Tibial artery (tissue), 4 donors: ENCODE measurements around the gene LRCOL1.
A peak's percentile ranks its signal among the peaks of the same experiment; 100 is the strongest.
"Not testable (repeated sequence)": the region's sequence is repeated elsewhere in the genome, so short reads cannot be mapped to it uniquely, and the experiment has no call there.

Experiments used
- DNase-seq, 2 donors: peaks; one replicate each; pipeline ENCODE4 v3.0.0-alpha.2; 2019
- H3K27ac ChIP-seq, 2 donors: fragments of 200-600 bp; sonication (generic) in 1 of 2; 1 replicate in 1 of 2; 2 replicates in 1 of 2; pipeline ENCODE4 v1.5.1; 2018 to 2019; ENCODE audit warnings: mild to moderate bottlenecking in 1 of 2
- H3K27me3 ChIP-seq, 2 donors: fragments of 200-600 bp; sonication (generic) in 1 of 2; one replicate each; pipeline versions ENCODE4 v1.5.1 to v1.6.0; 2016 to 2019
- H3K36me3 ChIP-seq, 3 donors: fragments of 200-600 bp; sonication (generic) in 2 of 3; one replicate each; pipeline ENCODE4 v1.5.1; 2016 to 2019; ENCODE audit warnings: mild to moderate bottlenecking in 2 of 3
- H3K4me1 ChIP-seq, 4 donors: fragments of 200-600 bp; sonication (generic) in 2 of 4; 1 replicate in 3 of 4; 2 replicates in 1 of 4; pipeline ENCODE4 v1.5.1; 2016 to 2019
- H3K4me3 ChIP-seq, 2 donors: fragments of 200-600 bp; sonication (generic) in 1 of 2; 1 replicate in 1 of 2; 2 replicates in 1 of 2; pipeline ENCODE4 v1.5.1; 2018 to 2019; ENCODE audit warnings: mild to moderate bottlenecking in 2 of 2
- H3K9me3 ChIP-seq, 3 donors: fragments of 200-600 bp; sonication (generic) in 1 of 3; one replicate each; pipeline ENCODE4 v1.5.1; 2016 to 2019
- intact Hi-C: fragments of 100-400 bp; cut with DNase I; formaldehyde crosslinking; loops from one replicate; pipeline ENCODE4 v1.15.0; 2023; ENCODE audit warnings: low total_unique reads
- TF ChIP-seq, protein P1 (sequence below), 2 experiments: fragments of 200-600 bp in 1 of 2; fragments of 450-650 bp in 1 of 2; IDR thresholded peaks; one replicate each; pipeline ENCODE4 v1.5.1; 2017 to 2019; ENCODE audit warnings: antibody characterized with exemption in 2 of 2, mild to moderate bottlenecking in 1 of 2, moderate library complexity in 1 of 2

The LRCOL1 gene

DNA sequence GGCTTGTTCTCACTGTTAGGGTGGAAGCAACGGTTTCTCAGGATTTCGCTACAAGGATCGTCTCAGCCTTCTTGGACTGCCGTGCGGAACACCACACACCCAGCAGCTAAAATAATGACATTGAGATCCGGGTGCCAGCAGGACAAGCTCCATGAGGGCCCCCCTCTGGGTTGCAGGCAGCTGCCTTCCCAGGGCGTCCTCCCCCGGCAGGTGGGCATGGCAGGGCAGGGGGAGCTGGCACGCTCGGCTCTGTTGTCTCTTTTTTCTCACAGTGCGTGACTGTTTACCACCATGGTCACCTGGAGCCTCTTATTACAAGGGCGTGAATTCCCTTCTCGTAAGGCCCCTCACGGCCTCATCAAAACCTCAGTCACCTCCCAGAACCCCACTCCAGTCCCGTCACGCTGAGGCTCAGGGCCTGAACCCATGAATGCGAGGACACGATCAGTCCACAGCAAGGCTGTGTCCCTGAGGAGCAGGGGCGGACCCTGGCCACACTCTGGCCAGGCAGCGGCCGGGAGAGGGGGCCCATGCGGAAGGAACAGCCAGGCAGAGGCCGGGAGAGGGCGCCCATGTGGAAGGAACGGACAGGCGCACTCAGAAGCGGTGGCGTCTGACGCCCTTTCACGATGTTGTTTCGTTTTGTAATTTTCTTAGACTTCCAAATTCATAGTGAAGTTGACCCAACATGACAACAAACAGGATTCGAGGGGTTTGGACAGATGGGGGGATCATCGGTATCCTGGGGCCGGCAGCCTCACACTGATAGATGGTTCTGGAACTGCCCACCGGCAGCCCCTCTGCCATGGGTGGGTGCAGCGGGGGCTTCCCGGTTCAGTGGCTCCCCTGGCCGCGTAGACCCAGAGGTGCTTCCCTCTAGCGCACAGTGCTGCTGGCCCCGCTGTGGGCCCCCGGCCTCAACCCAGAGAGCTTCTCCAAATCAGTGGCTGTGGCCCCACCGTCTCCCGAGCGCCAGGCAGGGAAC is 10.0 kb downstream of the LRCOL1 start:
- TF ChIP-seq, protein P1, sequence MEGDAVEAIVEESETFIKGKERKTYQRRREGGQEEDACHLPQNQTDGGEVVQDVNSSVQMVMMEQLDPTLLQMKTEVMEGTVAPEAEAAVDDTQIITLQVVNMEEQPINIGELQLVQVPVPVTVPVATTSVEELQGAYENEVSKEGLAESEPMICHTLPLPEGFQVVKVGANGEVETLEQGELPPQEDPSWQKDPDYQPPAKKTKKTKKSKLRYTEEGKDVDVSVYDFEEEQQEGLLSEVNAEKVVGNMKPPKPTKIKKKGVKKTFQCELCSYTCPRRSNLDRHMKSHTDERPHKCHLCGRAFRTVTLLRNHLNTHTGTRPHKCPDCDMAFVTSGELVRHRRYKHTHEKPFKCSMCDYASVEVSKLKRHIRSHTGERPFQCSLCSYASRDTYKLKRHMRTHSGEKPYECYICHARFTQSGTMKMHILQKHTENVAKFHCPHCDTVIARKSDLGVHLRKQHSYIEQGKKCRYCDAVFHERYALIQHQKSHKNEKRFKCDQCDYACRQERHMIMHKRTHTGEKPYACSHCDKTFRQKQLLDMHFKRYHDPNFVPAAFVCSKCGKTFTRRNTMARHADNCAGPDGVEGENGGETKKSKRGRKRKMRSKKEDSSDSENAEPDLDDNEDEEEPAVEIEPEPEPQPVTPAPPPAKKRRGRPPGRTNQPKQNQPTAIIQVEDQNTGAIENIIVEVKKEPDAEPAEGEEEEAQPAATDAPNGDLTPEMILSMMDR (IDR thresholded peaks at IDR 0.05) = peak; percentile 39 to 61
- Histone ChIP-seq H3K36me3 (no peaks in the 10 kb centered on the region), H3K27ac (no peak overlapping the region), H3K9me3 (no peaks in the 10 kb centered on the region), H3K4me1 (peaks cover 0 to 30% (median 22%) of the 10 kb centered on the region in 4 donors), H3K4me3 (peak overlapping the region; percentile 38 to 51), H3K27me3 (peaks cover 0 to 44% of the 10 kb centered on the region in 2 donors)
- intact Hi-C loops = no loop called here
- DNase-seq = peak; percentile 58 to 76

DNA sequence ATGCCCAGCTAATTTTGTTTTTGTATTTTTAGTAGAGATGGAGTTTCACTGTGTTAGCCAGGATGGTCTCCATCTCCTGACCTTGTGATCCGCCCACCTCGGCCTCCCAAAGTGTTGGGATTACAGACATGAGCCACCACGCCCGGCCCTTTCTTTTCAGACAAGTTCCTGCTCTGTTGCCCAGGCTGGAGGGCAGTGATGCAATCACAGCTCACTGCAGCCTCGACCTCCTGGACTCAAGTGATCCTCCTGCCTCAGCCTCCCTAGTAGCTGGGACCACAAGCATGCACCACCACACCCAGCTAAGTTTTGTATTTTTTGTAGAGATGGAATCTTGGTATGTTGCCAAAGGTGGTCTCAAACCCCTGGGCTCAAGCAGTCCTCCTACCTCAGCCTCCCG is 10.9 kb downstream of the LRCOL1 start:
- peaks cover 0 to 40% of the 10 kb centered on the region in 2 donors for H3K27me3 ChIP-seq
- H3K27ac ChIP-seq, H3K36me3 ChIP-seq, DNase-seq, H3K4me3 ChIP-seq, intact Hi-C loops, H3K9me3 ChIP-seq: not testable (repeated sequence)
- H3K4me1 ChIP-seq = peaks cover 0 to 30% (median 22%) of the 10 kb centered on the region in 4 donors

DNA sequence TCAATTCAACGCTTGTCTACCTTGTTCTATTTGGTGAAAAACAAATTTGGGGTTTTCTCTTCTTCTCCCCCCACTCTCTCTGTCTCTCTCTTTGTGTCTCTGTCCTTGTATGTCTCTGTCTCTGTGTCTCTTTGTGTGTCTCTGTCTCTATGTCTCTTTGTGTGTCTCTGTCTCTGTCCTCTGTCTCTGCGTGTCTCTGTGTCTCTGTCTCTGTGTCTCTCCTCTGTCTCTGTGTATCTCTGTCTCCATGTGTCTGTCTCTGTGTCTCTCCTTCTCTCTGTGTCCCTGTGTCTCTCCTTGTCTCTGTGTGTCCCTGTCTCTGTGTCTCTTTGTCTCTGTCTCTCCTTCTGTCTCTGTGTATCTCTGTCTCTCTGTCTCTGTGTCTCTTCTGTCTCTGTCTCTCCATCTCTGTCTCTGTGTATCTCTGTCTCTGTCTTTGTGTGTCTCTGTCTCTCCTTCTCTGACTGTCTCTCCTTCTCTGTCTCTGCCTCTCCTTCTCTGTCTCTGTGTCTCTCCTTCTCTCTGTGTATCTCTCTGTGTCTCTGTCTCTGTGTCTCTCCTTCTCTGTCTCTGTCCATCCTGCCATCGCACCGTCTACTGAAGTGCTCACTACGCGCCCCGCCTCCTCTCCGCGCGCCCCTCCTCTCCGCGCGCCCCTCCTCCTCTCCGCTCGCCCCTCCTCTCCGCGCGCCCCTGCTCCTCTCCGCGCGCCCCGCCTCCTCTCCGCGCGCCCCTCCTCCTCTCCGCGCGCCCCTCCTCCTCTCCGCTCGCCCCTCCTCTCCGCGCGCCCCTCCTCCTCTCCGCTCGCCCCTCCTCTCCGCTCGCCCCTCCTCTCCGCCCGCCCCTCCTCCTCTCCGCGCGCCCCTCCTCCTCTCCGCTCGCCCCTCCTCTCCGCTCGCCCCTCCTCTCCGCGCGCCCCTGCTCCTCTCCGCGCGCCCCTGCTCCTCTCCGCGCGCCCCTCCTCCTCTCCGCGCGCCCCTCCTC is 12.8 kb downstream of the LRCOL1 start:
- Histone ChIP-seq H3K9me3 (no peaks in the 10 kb centered on the region), H3K4me3 (peak overlapping the region; percentile 43 to 51), H3K36me3 (no peaks in the 10 kb centered on the region), H3K27ac (peak overlapping the region in 1 of 2 donors; percentile 44), H3K27me3 (peaks cover 0 to 32% of the 10 kb centered on the region in 2 donors), H3K4me1 (peaks cover 0 to 29% (median 18%) of the 10 kb centered on the region in 4 donors)
- DNase-seq = no peak
- intact Hi-C loops = no loop called here
- TF ChIP-seq, protein P1 (IDR thresholded peaks at IDR 0.05) = no peak

DNA sequence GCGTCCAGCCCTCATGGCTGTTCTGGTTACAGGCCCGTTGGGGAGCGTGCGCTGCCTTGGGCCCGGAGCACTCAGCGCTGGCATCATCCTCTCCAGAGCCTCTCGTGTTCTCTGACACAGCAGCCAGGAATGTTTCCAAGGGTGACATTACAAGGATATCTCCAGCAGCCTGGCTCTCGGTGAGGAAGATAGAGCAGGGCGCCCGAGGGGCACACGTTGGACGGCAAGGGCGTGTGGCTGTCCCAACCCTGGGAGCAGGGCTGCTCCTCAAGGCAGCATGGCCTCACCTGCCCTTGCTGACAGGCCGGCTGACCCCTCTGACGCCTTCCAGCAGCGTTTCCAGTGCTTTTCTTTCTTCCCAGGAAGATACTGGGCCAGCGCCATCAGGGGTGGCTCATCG is 14.4 kb downstream of the LRCOL1 start:
- peaks cover 0 to 29% (median 18%) of the 10 kb centered on the region in 4 donors for H3K4me1 ChIP-seq
- H3K4me3 ChIP-seq = no peak overlapping the region
- no peaks in the 10 kb centered on the region for H3K9me3 ChIP-seq
- H3K36me3 ChIP-seq = no peaks in the 10 kb centered on the region
- peaks cover 0 to 26% of the 10 kb centered on the region in 2 donors for H3K27me3 ChIP-seq
- no peak overlapping the region for H3K27ac ChIP-seq
- no peak for DNase-seq
- intact Hi-C loops = no loop called here
- TF ChIP-seq, protein P1 (IDR thresholded peaks at IDR 0.05) = no peak

DNA sequence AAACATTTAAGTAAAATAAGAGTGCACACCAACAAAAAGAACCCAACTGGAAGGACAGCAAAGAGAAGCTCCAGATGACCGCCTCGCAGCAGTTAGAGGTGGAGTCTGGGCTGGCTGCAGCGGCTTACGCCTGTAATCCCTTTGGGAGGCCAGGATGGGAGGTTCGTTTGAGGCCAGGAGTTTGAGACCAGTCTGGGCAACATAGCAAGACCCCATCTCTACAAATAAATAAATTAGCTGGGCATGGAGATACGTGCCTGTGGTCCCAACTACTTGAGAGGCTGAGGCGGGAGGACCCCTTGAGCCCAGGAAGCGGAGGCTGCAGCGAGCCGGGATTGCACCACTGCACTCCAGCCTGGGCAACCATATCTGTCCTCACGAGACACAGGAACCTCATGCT is 15.2 kb downstream of the LRCOL1 start:
- Histone ChIP-seq H3K9me3 (no peaks in the 10 kb centered on the region), H3K4me3 (no peak overlapping the region), H3K4me1 (peaks cover 0 to 21% (median 11%) of the 10 kb centered on the region in 4 donors), H3K36me3 (no peaks in the 10 kb centered on the region), H3K27ac (no peak overlapping the region), H3K27me3 (peaks cover 0 to 21% of the 10 kb centered on the region in 2 donors)
- TF ChIP-seq, protein P1 (IDR thresholded peaks at IDR 0.05) = no peak
- intact Hi-C loops = no loop called here
- DNase-seq = no peak
